ENCODE results near the gene CCM2L.

GRCh38 chr20:31974296-31974695 is 35.9 kb upstream of the CCM2L start:
- no peak for TF ChIP-seq CTCF (conservative IDR thresholded peaks at IDR 0.05; ENCODE audit: low read depth, low read length)
- TF ChIP-seq RAD21 (IDR thresholded peaks at IDR 0.05; ENCODE audit: low read length) = no peak
- no peak for TF ChIP-seq MXI1 (IDR thresholded peaks at IDR 0.05; ENCODE audit: borderline replicate concordance, low read depth, low read length)
- TF ChIP-seq CEBPB (IDR thresholded peaks at IDR 0.05; ENCODE audit: low read depth, low read length) = no peak
- no peak for TF ChIP-seq POLR2A (IDR thresholded peaks at IDR 0.05; ENCODE audit: low read depth, low read length)
- no peak for TF ChIP-seq MAFK (IDR thresholded peaks at IDR 0.05; ENCODE audit: low read depth, low read length)
